H1 (cell line): ENCODE measurements around the gene RANBP17. TPM values are rescaled to one million over a fixed set of nuclear protein-coding genes. Genes with fewer than 3 reads are reported as not detected.

Experiments
- CEBPB ChIP-seq: IDR thresholded peaks from 2 replicates; pipeline ENCODE4 v1.6.1; 2012; ENCODE audit warnings: low read depth, low read length
- CREB1 ChIP-seq: IDR thresholded peaks from 2 replicates; pipeline ENCODE4 v1.6.1; 2012; ENCODE audit warnings: inconsistent platforms
- EZH2 ChIP-seq: fragments of 200-600 bp; sonication (generic); IDR thresholded peaks from 2 replicates; pipeline ENCODE4 v1.7.1; 2012; ENCODE audit warnings: low read depth, mild to moderate bottlenecking, moderate library complexity, low read length, inconsistent platforms; ENCODE audit not compliant: severe bottlenecking
- FOSL1 ChIP-seq: IDR thresholded peaks from 2 replicates; pipeline ENCODE4 v1.6.1; 2011; ENCODE audit warnings: mild to moderate bottlenecking, low read depth, low read length, moderate library complexity; ENCODE audit not compliant: insufficient read depth
- HDAC6 ChIP-seq: IDR thresholded peaks from one replicate; pipeline ENCODE4 v1.7.1; 2012; ENCODE audit warnings: low read depth, mild to moderate bottlenecking, inconsistent platforms, low read length, moderate library complexity
- RAD21 ChIP-seq, 2 experiments: IDR thresholded peaks in 1 of 2; conservative IDR thresholded peaks in 1 of 2; 2 replicates each; pipeline ENCODE4 v1.6.1; 2011; ENCODE audit warnings: low read depth in 2 of 2, low read length in 2 of 2, improper control_type of control experiment in 1 of 2, inconsistent platforms in 1 of 2, mild to moderate bottlenecking in 1 of 2, moderate library complexity in 1 of 2
- RBBP5 ChIP-seq: IDR thresholded peaks from 2 replicates; pipeline ENCODE4 v1.7.1; 2012; ENCODE audit warnings: low read depth, mild to moderate bottlenecking, inconsistent platforms, low read length, moderate library complexity, borderline replicate concordance
- SAP30 ChIP-seq: fragments of 300-600 bp; sonication (generic); IDR thresholded peaks from 2 replicates; pipeline ENCODE4 v1.7.1; 2012; ENCODE audit warnings: low read length, moderate library complexity, mild to moderate bottlenecking, inconsistent platforms; ENCODE audit not compliant: insufficient read depth, insufficient replicate concordance
- SIRT6 ChIP-seq: IDR thresholded peaks from one replicate; pipeline ENCODE4 v1.7.1; 2012; ENCODE audit warnings: low read length, inconsistent platforms
- SRF ChIP-seq: IDR thresholded peaks from 2 replicates; pipeline ENCODE4 v1.6.1; 2011; ENCODE audit warnings: mild to moderate bottlenecking, low read depth, low read length, moderate library complexity
- ZNF274 ChIP-seq: IDR thresholded peaks from 2 replicates; pipeline ENCODE4 v1.7.0; 2012; ENCODE audit warnings: low read length, borderline replicate concordance; ENCODE audit errors: extremely low read depth
- polyA plus RNA-seq, 7 experiments: library from polyadenylated mRNA; depleted of rRNA in 3 of 7; stranded (reverse) in 5 of 7; unstranded in 2 of 7; fragments of >200 nt in 5 of 7; fragments of 200-250 nt in 2 of 7; gene quantifications; 1 replicate in 5 of 7; 2 replicates in 1 of 7; 4 replicates in 1 of 7; pipeline versions ENCODE4 v1.2.1 to v1.2.3, GENCODE V29; 2011 to 2013; ENCODE audit warnings: missing spikeins in 2 of 7, mixed read lengths in 2 of 7
- total RNA-seq: library from RNA; stranded (reverse); fragmentation: NEBNext Ultra II Directional; extraction: Animal tissue kit (Norgen Biotek cat#: 25700); gene quantifications from 2 replicates; pipeline ENCODE4 v1.2.1, GENCODE V29; 2021
- TF ChIP-seq, protein P1 (sequence below): fragments of 300-600 bp; sonication (generic); IDR thresholded peaks from 2 replicates; pipeline ENCODE4 v1.7.1; 2012; ENCODE audit warnings: low read length, moderate library complexity, mild to moderate bottlenecking, inconsistent platforms; ENCODE audit not compliant: insufficient replicate concordance

The RANBP17 gene
- total and polyA plus RNA-seq, 2 of the 8 experiments (the other 6 are each of a cell fraction or from before 2014, with no cell fraction given): 8.6 to 21.3 TPM

DNA sequence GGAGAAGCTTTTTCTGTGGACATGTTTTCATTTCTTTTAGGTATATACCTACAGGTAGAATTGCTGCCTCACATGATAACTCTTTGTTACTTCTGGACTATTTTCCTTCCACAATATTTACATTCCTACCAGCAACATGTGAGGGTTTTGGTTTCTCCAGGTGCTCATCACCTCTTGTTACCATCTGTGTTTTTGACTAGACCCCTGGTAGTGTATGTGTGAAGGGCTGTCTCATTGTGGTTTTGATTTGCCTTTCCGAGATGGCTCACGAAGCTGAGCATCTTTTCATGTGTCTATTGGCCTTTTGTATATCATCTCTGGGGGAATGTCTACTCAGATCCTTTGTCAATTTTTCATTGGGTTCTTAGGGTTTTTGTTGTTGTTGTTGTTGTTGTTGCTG lies 17.2 kb upstream of the RANBP17 start (continued):
- TF ChIP-seq, protein P1, sequence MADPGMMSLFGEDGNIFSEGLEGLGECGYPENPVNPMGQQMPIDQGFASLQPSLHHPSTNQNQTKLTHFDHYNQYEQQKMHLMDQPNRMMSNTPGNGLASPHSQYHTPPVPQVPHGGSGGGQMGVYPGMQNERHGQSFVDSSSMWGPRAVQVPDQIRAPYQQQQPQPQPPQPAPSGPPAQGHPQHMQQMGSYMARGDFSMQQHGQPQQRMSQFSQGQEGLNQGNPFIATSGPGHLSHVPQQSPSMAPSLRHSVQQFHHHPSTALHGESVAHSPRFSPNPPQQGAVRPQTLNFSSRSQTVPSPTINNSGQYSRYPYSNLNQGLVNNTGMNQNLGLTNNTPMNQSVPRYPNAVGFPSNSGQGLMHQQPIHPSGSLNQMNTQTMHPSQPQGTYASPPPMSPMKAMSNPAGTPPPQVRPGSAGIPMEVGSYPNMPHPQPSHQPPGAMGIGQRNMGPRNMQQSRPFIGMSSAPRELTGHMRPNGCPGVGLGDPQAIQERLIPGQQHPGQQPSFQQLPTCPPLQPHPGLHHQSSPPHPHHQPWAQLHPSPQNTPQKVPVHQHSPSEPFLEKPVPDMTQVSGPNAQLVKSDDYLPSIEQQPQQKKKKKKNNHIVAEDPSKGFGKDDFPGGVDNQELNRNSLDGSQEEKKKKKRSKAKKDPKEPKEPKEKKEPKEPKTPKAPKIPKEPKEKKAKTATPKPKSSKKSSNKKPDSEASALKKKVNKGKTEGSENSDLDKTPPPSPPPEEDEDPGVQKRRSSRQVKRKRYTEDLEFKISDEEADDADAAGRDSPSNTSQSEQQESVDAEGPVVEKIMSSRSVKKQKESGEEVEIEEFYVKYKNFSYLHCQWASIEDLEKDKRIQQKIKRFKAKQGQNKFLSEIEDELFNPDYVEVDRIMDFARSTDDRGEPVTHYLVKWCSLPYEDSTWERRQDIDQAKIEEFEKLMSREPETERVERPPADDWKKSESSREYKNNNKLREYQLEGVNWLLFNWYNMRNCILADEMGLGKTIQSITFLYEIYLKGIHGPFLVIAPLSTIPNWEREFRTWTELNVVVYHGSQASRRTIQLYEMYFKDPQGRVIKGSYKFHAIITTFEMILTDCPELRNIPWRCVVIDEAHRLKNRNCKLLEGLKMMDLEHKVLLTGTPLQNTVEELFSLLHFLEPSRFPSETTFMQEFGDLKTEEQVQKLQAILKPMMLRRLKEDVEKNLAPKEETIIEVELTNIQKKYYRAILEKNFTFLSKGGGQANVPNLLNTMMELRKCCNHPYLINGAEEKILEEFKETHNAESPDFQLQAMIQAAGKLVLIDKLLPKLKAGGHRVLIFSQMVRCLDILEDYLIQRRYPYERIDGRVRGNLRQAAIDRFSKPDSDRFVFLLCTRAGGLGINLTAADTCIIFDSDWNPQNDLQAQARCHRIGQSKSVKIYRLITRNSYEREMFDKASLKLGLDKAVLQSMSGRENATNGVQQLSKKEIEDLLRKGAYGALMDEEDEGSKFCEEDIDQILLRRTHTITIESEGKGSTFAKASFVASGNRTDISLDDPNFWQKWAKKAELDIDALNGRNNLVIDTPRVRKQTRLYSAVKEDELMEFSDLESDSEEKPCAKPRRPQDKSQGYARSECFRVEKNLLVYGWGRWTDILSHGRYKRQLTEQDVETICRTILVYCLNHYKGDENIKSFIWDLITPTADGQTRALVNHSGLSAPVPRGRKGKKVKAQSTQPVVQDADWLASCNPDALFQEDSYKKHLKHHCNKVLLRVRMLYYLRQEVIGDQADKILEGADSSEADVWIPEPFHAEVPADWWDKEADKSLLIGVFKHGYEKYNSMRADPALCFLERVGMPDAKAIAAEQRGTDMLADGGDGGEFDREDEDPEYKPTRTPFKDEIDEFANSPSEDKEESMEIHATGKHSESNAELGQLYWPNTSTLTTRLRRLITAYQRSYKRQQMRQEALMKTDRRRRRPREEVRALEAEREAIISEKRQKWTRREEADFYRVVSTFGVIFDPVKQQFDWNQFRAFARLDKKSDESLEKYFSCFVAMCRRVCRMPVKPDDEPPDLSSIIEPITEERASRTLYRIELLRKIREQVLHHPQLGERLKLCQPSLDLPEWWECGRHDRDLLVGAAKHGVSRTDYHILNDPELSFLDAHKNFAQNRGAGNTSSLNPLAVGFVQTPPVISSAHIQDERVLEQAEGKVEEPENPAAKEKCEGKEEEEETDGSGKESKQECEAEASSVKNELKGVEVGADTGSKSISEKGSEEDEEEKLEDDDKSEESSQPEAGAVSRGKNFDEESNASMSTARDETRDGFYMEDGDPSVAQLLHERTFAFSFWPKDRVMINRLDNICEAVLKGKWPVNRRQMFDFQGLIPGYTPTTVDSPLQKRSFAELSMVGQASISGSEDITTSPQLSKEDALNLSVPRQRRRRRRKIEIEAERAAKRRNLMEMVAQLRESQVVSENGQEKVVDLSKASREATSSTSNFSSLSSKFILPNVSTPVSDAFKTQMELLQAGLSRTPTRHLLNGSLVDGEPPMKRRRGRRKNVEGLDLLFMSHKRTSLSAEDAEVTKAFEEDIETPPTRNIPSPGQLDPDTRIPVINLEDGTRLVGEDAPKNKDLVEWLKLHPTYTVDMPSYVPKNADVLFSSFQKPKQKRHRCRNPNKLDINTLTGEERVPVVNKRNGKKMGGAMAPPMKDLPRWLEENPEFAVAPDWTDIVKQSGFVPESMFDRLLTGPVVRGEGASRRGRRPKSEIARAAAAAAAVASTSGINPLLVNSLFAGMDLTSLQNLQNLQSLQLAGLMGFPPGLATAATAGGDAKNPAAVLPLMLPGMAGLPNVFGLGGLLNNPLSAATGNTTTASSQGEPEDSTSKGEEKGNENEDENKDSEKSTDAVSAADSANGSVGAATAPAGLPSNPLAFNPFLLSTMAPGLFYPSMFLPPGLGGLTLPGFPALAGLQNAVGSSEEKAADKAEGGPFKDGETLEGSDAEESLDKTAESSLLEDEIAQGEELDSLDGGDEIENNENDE: no peak
- TF ChIP-seq RAD21 (IDR thresholded peaks at IDR 0.05 in 1 of 2, conservative IDR thresholded peaks at IDR 0.05 in 1 of 2; ENCODE audit: low read depth in 2 of 2, low read length in 2 of 2) (no peak), CREB1 (no peak), SAP30 (no peak), SRF (no peak), RBBP5 (no peak), CEBPB (no peak), EZH2 (no peak), HDAC6 (no peak), FOSL1 (no peak), SIRT6 (no peak), ZNF274 (no peak)
